ENCODE measurements around the gene TUBB3. TPM values are rescaled to one million over a fixed set of nuclear protein-coding genes. Genes with fewer than 3 reads are reported as not detected.
A peak's percentile ranks its signal among the peaks of the same experiment; 100 is the strongest.

TUBB3 gene
- total and polyA plus RNA-seq, 9 of the 15 experiments (the other 6 are each of a cell fraction or from before 2014, with no cell fraction given): 0.18 to 12.5 (median 5.0) TPM

DNA sequence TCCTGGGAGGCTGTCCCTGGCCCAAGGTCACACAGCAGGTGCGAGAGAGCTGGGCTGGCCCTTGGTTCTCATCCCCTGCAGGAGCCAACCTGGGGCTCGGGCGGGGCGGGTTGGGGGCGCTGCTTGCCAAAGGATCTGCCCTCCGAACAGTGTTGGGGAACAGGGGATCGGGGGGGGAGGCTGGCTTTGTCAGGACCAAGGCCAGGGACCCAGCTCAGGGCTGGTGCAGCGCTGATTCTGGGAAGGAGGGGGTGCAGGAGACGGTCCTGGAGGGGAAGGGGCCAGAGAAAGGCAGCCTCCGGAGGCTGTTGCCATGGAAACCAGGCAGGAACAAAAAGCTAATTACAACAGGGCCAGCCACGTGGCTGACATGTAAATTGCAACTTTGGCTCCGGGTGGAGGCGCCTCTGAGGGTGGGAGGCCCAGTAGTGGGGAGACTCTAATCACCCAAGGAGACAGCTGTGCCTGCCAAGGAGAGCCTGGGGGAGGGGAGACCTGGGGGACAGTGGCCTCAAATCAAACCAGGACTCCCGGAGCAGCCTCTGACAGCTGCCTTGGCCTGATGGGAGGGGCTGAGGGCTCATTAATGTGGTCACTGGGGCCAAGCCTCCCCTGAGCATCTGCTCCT is 1.3 kb downstream of the TUBB3 start:
- 0 out of 2 replicates have a peak, but pooled peaks cover 12% of the 10 kb centered on the region for H4K20me1 ChIP-seq (replicated peaks; ENCODE audit: control insufficient read depth, insufficient read depth, low read length)
- H3K79me2 ChIP-seq (ENCODE audit: control insufficient read depth, insufficient read depth, low read length): no peaks in the 10 kb centered on the region; the same call in 2 of the 3 replicates
- no peak for ATAC-seq
- no peak overlapping the region for H2AFZ ChIP-seq (ENCODE audit: low read depth, low read length)
- H3K9ac ChIP-seq (ENCODE audit: insufficient read depth in 1 of 2, low read depth in 2 of 2, low read length in 2 of 2): no peak overlapping the region
- H3K9me3 ChIP-seq (replicated peaks; ENCODE audit: control insufficient read depth, insufficient read depth, low read depth, low read length): no peaks in the 10 kb centered on the region
- no peaks in the 10 kb centered on the region for H3K36me3 ChIP-seq (ENCODE audit: control insufficient read depth, insufficient read depth, low read length)
- no peak overlapping the region for H3K4me2 ChIP-seq (ENCODE audit: insufficient read depth, low read length)
- H3K4me1 ChIP-seq (replicated peaks in 1 of 2; ENCODE audit: control insufficient read depth in 2 of 2, insufficient read depth in 2 of 2, low read length in 2 of 2): peaks cover 21 to 73% of the 10 kb centered on the region in 2 experiments
- FAIRE-seq: peak; percentile 85
- H3K27me3 ChIP-seq (ENCODE audit: control insufficient read depth in 2 of 2, insufficient read depth in 2 of 2, low read length in 2 of 2): no peaks in the 10 kb centered on the region
- ChIA-PET CTCF (ENCODE audit: low intra/inter-chr PET ratio) (no interaction called here), POLR2A (interaction anchor here (0.5 to 2.9 kb wide), 8 partner anchors 9 to 108 kb away, joined by 3 to 19 read pairs (median 3); partner anchors contain the start of gene FANCA)
- H3K9me1 ChIP-seq (ENCODE audit: control insufficient read depth, insufficient read depth, low read length): no peaks in the 10 kb centered on the region
- WGBS (ENCODE audit: insufficient coverage, low coverage, missing lambda C conversion rate): 8% methylated on average over 6 of the region's 14 CpGs
- no peak overlapping the region for H3K4me3 ChIP-seq
- in situ Hi-C loops (cut with MboI): no loop called here
- DNase-seq (ENCODE audit: extremely low read depth in 1 of 4, low spot score in 3 of 4): peak; percentile 46 to 78 (median 52)
- intact Hi-C loops (cut with micrococcal nuclease): loop anchor here (5.0 to 10.0 kb wide), 2 partner anchors 50 to 107 kb away; partner anchors contain the start of gene FANCA
- no peak overlapping the region for H3K27ac ChIP-seq (ENCODE audit: extremely low read depth, low read depth, low read length)
- BruUV-seq (replicated peaks): no TSS peak
- TF ChIP-seq MAZ (CRISPR knock-in tag; conservative IDR thresholded peaks at IDR 0.05 in 1 of 2, IDR thresholded peaks at IDR 0.05 in 1 of 2): 0 out of 4 replicates have a peak, but pooled peaks of 1 of the 2 experiments have one; percentile 28
- TF ChIP-seq ZNF274 (IDR thresholded peaks at IDR 0.05; ENCODE audit: borderline replicate concordance, low read depth, low read length): no peak
- no peak for TF ChIP-seq ZNF384 (IDR thresholded peaks at IDR 0.05; ENCODE audit: low read depth, low read length)
- TF ChIP-seq, protein P1, sequence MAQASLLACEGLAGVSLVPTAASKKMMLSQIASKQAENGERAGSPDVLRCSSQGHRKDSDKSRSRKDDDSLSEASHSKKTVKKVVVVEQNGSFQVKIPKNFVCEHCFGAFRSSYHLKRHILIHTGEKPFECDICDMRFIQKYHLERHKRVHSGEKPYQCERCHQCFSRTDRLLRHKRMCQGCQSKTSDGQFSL (CRISPR knock-in tag; IDR thresholded peaks at IDR 0.05): peak; percentile 93
- TF ChIP-seq, protein P1 (tag; IDR thresholded peaks at IDR 0.05): 0 out of 4 replicates have a peak, but pooled peaks of 1 of the 2 experiments have one; percentile 48
- TF ChIP-seq SIN3A (IDR thresholded peaks at IDR 0.05; ENCODE audit: borderline replicate concordance in 2 of 2, control insufficient read depth in 1 of 2, low read depth in 2 of 2, low read length in 2 of 2): peak; percentile 14 to 41; a peak in 1 of 4 replicates
- TF ChIP-seq CSDE1 (IDR thresholded peaks at IDR 0.05): peak in 1 of 2 experiments; percentile 74; a peak in 2 of 4 replicates
- peak; percentile 72 for TF ChIP-seq BMI1 (IDR thresholded peaks at IDR 0.05; ENCODE audit: low read length)
- TF ChIP-seq, protein P2, sequence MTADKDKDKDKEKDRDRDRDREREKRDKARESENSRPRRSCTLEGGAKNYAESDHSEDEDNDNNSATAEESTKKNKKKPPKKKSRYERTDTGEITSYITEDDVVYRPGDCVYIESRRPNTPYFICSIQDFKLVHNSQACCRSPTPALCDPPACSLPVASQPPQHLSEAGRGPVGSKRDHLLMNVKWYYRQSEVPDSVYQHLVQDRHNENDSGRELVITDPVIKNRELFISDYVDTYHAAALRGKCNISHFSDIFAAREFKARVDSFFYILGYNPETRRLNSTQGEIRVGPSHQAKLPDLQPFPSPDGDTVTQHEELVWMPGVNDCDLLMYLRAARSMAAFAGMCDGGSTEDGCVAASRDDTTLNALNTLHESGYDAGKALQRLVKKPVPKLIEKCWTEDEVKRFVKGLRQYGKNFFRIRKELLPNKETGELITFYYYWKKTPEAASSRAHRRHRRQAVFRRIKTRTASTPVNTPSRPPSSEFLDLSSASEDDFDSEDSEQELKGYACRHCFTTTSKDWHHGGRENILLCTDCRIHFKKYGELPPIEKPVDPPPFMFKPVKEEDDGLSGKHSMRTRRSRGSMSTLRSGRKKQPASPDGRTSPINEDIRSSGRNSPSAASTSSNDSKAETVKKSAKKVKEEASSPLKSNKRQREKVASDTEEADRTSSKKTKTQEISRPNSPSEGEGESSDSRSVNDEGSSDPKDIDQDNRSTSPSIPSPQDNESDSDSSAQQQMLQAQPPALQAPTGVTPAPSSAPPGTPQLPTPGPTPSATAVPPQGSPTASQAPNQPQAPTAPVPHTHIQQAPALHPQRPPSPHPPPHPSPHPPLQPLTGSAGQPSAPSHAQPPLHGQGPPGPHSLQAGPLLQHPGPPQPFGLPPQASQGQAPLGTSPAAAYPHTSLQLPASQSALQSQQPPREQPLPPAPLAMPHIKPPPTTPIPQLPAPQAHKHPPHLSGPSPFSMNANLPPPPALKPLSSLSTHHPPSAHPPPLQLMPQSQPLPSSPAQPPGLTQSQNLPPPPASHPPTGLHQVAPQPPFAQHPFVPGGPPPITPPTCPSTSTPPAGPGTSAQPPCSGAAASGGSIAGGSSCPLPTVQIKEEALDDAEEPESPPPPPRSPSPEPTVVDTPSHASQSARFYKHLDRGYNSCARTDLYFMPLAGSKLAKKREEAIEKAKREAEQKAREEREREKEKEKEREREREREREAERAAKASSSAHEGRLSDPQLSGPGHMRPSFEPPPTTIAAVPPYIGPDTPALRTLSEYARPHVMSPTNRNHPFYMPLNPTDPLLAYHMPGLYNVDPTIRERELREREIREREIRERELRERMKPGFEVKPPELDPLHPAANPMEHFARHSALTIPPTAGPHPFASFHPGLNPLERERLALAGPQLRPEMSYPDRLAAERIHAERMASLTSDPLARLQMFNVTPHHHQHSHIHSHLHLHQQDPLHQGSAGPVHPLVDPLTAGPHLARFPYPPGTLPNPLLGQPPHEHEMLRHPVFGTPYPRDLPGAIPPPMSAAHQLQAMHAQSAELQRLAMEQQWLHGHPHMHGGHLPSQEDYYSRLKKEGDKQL (CRISPR knock-in tag; IDR thresholded peaks at IDR 0.05; ENCODE audit: borderline replicate concordance): no peak
- TF ChIP-seq, protein P3, sequence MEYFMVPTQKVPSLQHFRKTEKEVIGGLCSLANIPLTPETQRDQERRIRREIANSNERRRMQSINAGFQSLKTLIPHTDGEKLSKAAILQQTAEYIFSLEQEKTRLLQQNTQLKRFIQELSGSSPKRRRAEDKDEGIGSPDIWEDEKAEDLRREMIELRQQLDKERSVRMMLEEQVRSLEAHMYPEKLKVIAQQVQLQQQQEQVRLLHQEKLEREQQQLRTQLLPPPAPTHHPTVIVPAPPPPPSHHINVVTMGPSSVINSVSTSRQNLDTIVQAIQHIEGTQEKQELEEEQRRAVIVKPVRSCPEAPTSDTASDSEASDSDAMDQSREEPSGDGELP (CRISPR knock-in tag; IDR thresholded peaks at IDR 0.05; ENCODE audit: borderline replicate concordance): peak; percentile 74; the same call in 1 of the 2 replicates
- no peak for TF ChIP-seq TOE1 (IDR thresholded peaks at IDR 0.05; ENCODE audit: borderline replicate concordance)
- no peak for TF ChIP-seq TOE1 (CRISPR knock-in tag; IDR thresholded peaks at IDR 0.05; ENCODE audit: borderline replicate concordance, low read depth)
- TF ChIP-seq MXI1 (IDR thresholded peaks at IDR 0.05; ENCODE audit: low read depth, low read length): peak; percentile 76; the same call in 1 of the 2 replicates

All from K562 (cell line).